Activated CD8-positive, alpha-beta T cell treated with anti-CD3 and anti-CD28 coated beads for 36 hours (primary cell): ENCODE measurements around the gene TP53INP2. TPM values are rescaled to one million over a fixed set of nuclear protein-coding genes. Genes with fewer than 3 reads are reported as not detected.

ENCODE experiments used
- ATAC-seq: fragments of 200-7000 bp; cut with Tn5 transposase; one replicate; pipeline ENCODE4 v1.10.0; 2021; ENCODE audit warnings: mild to moderate bottlenecking, moderate library complexity
- CTCF ChIA-PET: fragments of 350-600 bp; sonication (Branson Sonifier 250); formaldehyde crosslinking; loops from one replicate; lab custom pipeline; 2021; ENCODE audit warnings: antibody characterized with exemption; lab: Charles Lee
- POLR2A ChIA-PET: fragments of 350-600 bp; sonication (Branson Sonifier 250); formaldehyde crosslinking; loops from one replicate; lab custom pipeline; 2021; ENCODE audit warnings: antibody characterized with exemption; lab: Charles Lee
- DNase-seq: peaks from one replicate; pipeline ENCODE4 v3.0.0-alpha.2; 2020
- H3K27ac Mint-ChIP-seq: one replicate; pipeline ENCODE4 v1.8.0; 2021; ENCODE audit warnings: mild to moderate bottlenecking, mixed read lengths
- H3K27me3 Mint-ChIP-seq: one replicate; pipeline ENCODE4 v1.8.0; 2021; ENCODE audit warnings: mixed read lengths
- H3K36me3 Mint-ChIP-seq: one replicate; pipeline ENCODE4 v1.8.0; 2021; ENCODE audit warnings: low read depth, mixed read lengths
- H3K4me1 Mint-ChIP-seq: one replicate; pipeline ENCODE4 v1.8.0; 2021; ENCODE audit warnings: low read depth, mixed read lengths
- H3K4me3 Mint-ChIP-seq: one replicate; pipeline ENCODE4 v1.8.0; 2021; ENCODE audit warnings: mild to moderate bottlenecking, moderate library complexity, mixed read lengths
- H3K9me3 Mint-ChIP-seq: one replicate; pipeline ENCODE4 v1.8.0; 2021; ENCODE audit warnings: mixed read lengths
- intact Hi-C: fragments of 100-400 bp; cut with micrococcal nuclease; formaldehyde crosslinking; loops from one replicate; pipeline ENCODE4 v1.10.0; 2022
- total RNA-seq, 2 experiments: library from RNA; stranded (reverse); gene quantifications; one replicate each; pipeline ENCODE4 v1.2.3, GENCODE V29; 2021
- TF ChIP-seq, protein P1 (sequence below): fragments of 200-600 bp; IDR thresholded peaks from one replicate; pipeline ENCODE4 v1.8.0; 2022; ENCODE audit warnings: antibody characterized with exemption, mild to moderate bottlenecking

TP53INP2 gene
- total RNA-seq, 2 experiments from 2014 or later, result 4.0 to 4.6 TPM

DNA sequence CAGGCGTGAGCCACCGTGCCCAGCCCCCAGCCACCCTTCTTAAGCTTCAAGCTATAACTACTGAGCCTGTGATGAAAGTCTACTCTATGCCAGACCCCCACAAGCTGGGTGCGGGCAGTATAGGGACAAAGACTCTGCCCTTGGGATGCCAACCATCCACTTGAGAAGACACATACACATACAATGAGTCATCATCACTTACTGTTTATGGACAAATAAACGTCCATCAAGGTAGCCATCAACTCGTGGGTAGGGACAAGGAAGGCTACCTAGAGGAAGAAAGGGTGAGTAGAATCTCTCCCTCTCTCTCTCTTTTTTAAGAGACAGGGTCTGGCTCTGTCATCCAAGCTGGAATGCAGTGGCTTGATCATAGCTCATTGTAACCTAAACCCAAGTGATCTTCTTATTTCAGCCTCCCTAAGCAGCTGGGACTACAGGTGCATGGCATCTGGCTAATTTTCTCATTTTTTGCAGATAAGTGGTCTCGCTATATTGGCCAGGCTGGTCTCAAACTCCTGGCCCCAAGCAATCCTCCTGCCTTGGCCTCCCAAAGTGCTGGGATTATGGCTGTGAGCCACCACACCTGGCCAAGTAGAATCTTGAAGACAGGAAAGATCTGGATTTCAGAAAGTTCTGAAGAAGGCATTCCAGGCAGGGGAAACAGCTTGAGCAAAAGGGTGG is 2.6 kb upstream of the TP53INP2 start:
- no peaks in the 10 kb centered on the region for H3K36me3 Mint-ChIP-seq
- no peak overlapping the region for H3K4me3 Mint-ChIP-seq
- no peaks in the 10 kb centered on the region for H3K9me3 Mint-ChIP-seq
- TF ChIP-seq, protein P1, sequence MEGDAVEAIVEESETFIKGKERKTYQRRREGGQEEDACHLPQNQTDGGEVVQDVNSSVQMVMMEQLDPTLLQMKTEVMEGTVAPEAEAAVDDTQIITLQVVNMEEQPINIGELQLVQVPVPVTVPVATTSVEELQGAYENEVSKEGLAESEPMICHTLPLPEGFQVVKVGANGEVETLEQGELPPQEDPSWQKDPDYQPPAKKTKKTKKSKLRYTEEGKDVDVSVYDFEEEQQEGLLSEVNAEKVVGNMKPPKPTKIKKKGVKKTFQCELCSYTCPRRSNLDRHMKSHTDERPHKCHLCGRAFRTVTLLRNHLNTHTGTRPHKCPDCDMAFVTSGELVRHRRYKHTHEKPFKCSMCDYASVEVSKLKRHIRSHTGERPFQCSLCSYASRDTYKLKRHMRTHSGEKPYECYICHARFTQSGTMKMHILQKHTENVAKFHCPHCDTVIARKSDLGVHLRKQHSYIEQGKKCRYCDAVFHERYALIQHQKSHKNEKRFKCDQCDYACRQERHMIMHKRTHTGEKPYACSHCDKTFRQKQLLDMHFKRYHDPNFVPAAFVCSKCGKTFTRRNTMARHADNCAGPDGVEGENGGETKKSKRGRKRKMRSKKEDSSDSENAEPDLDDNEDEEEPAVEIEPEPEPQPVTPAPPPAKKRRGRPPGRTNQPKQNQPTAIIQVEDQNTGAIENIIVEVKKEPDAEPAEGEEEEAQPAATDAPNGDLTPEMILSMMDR, result no peak
- no peak for DNase-seq
- no peak overlapping the region for H3K27ac Mint-ChIP-seq
- peaks cover 7% of the 10 kb centered on the region for H3K27me3 Mint-ChIP-seq
- CTCF ChIA-PET, result no interaction called here
- ATAC-seq, result no peak
- POLR2A ChIA-PET, result no interaction called here
- intact Hi-C loops, result no loop called here
- peaks cover 11% of the 10 kb centered on the region for H3K4me1 Mint-ChIP-seq

DNA sequence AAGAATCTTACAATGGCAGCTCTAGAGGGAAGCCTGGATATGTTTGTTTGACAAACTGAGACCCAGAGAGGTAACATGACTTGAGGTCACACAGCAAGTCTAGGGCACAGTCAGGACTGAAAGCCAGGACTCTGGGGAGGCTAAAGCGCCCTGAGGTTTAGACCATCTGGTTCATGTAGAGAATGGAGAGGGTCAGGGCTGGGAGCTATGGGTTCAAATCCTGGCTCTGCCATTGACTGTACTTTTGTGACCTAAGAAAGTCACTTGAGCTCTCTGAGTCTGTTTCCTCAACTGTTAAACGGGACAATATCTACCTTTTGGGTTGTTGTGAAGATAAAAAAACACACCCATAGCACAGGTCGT is 1.1 kb upstream of the TP53INP2 start:
- H3K9me3 Mint-ChIP-seq, result no peaks in the 10 kb centered on the region
- ChIA-PET POLR2A (interaction anchor here (1.0 to 1.2 kb wide), 2 partner anchors 124 to 188 kb away, joined by 3 read pairs; no protein-coding TSS in a partner anchor), CTCF (interaction anchor here (0.8 to 2.7 kb wide), 4 partner anchors 67 to 390 kb away, joined by 3 to 8 read pairs (median 4); no protein-coding TSS in a partner anchor)
- no peaks in the 10 kb centered on the region for H3K36me3 Mint-ChIP-seq
- peaks cover 11% of the 10 kb centered on the region for H3K4me1 Mint-ChIP-seq
- H3K27ac Mint-ChIP-seq, result no peak overlapping the region
- ATAC-seq (no peak), DNase-seq (no peak)
- TF ChIP-seq, protein P1, result no peak
- peaks cover 7% of the 10 kb centered on the region for H3K27me3 Mint-ChIP-seq
- intact Hi-C loops, result no loop called here
- H3K4me3 Mint-ChIP-seq, result peak overlapping the region; percentile 81

DNA sequence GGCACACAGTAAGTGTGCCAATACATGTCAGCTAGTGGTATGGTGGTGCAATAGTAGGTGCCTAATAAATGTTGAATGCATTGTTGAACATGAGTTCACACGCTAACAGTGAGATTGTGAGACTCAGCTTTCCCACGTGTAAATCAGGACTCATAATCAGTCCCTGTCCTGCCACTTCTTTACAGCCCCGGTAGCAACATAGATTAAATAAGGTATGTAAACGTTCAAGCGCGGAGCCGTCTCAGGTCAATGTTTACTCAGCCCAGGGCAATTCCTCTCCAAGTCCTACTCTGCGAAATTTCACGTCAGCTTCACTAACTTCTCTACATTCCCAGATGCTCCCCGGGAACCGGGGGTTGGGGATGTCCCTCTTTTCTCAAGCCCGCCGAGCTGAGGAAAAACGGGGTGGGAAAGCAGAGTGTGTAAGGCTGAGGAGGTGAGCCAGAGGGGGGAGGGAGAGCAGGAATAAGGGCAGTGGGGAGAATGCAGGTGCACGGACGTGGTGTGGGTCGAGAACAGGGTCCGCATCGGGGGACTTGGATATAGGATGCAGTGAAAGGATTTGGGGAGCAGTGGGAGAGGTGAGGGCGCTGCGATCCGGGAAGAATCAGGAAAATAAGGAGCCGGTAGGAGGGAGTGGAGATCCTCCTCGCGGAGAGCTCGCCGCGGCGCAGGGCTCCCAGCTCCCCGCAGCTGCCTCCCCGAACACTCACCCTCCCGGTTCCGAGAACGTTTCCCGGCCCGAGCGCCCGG is 544 bp upstream of the TP53INP2 start:
- DNase-seq, result peak; percentile 14
- peak overlapping the region; percentile 77 for H3K27ac Mint-ChIP-seq
- no peaks in the 10 kb centered on the region for H3K36me3 Mint-ChIP-seq
- ChIA-PET POLR2A (interaction anchor here (0.6 to 2.1 kb wide), 6 partner anchors 26 to 188 kb away, joined by 3 to 6 read pairs (median 3); partner anchors contain the start of genes DYNLRB1 and PIGU), CTCF (interaction anchor here (0.8 to 2.7 kb wide), 5 partner anchors 66 to 390 kb away, joined by 3 to 8 read pairs (median 3); partner anchors contain the start of gene MAP1LC3A)
- H3K9me3 Mint-ChIP-seq, result no peaks in the 10 kb centered on the region
- peaks cover 15% of the 10 kb centered on the region for H3K4me1 Mint-ChIP-seq
- H3K4me3 Mint-ChIP-seq, result peak overlapping the region; percentile 81
- peaks cover 7% of the 10 kb centered on the region for H3K27me3 Mint-ChIP-seq
- intact Hi-C loops, result no loop called here
- no peak for ATAC-seq
- TF ChIP-seq, protein P1, result no peak

DNA sequence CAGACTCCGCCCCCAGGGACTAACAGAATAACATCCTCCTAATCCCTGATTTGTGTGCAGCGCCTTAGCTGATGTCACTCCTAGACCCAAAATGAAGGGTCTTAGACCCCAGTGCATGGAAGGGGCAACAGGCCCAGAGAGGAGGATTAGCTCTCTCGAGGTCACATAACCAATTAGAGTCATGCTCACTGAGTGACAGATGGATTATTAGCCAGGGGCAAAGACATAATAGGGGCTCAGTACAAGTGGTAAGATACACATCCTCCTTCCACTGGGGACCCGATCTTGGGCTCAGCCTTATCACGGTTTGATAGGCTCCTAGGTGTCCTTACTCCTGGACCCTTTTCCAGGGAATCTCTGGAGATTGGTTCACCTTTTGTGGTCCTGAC is 858 bp downstream of the TP53INP2 start:
- Mint-ChIP-seq H3K27me3 (peaks cover 7% of the 10 kb centered on the region), H3K9me3 (no peaks in the 10 kb centered on the region), H3K36me3 (no peaks in the 10 kb centered on the region), H3K4me1 (peaks cover 18% of the 10 kb centered on the region), H3K27ac (no peak overlapping the region), H3K4me3 (peak overlapping the region; percentile 81)
- POLR2A ChIA-PET, result interaction anchor here (0.8 to 2.1 kb wide), 5 partner anchors 27 to 189 kb away, joined by 3 to 9 read pairs (median 3); partner anchors contain the start of genes DYNLRB1, MAP1LC3A and PIGU
- ATAC-seq (no peak), DNase-seq (no peak)
- CTCF ChIA-PET, result interaction anchor here (0.9 to 2.7 kb wide), 6 partner anchors 9 to 188 kb away, joined by 3 to 16 read pairs (median 8); partner anchors contain the start of gene DYNLRB1
- intact Hi-C loops, result loop anchor here (5.0 kb wide), 1 partner anchor 168 kb away; no protein-coding TSS in a partner anchor
- TF ChIP-seq, protein P1, result no peak
